Rectal smooth muscle tissue (tissue), 1 donor: Measurements from ENCODE around the gene TEPSIN.

Source experiments
- H3K27ac ChIP-seq: one replicate; pipeline ENCODE4 v1.7.0; 2013; ENCODE audit warnings: low read depth, low read length, inconsistent platforms
- H3K27me3 ChIP-seq: one replicate; pipeline ENCODE4 v1.7.0; 2013; ENCODE audit warnings: low read length; ENCODE audit not compliant: control insufficient read depth, insufficient read depth
- H3K36me3 ChIP-seq: one replicate; pipeline ENCODE4 v1.7.0; 2013; ENCODE audit warnings: low read length; ENCODE audit not compliant: control insufficient read depth, insufficient read depth
- H3K4me1 ChIP-seq: one replicate; pipeline ENCODE4 v1.7.0; 2013; ENCODE audit warnings: low read length; ENCODE audit not compliant: control insufficient read depth, insufficient read depth
- H3K4me3 ChIP-seq: one replicate; pipeline ENCODE4 v1.7.0; 2013; ENCODE audit warnings: low read length
- H3K9ac ChIP-seq: one replicate; pipeline ENCODE4 v1.7.0; 2013; ENCODE audit warnings: low read length

Gene TEPSIN

GRCh38 chr17:81235822-81236740 is 2.8 kb downstream of the TEPSIN start:
- peaks cover 9% of the 10 kb centered on the region for H3K36me3 ChIP-seq
- no peaks in the 10 kb centered on the region for H3K27me3 ChIP-seq
- H3K9ac ChIP-seq = no peak overlapping the region
- no peak overlapping the region for H3K4me3 ChIP-seq
- H3K4me1 ChIP-seq = peaks cover 5% of the 10 kb centered on the region
- H3K27ac ChIP-seq = no peak overlapping the region

- Histone ChIP-seq H3K27me3 (no peaks in the 10 kb centered on the region), H3K4me3 (no peak overlapping the region), H3K27ac (no peak overlapping the region), H3K36me3 (peaks cover 13% of the 10 kb centered on the region), H3K4me1 (peaks cover 5% of the 10 kb centered on the region), H3K9ac (no peak overlapping the region)
These were observed 3.7 kb downstream of the TEPSIN start for GRCh38 chr17:81234940-81235821.

GRCh38 chr17:81234506-81234855 is 4.4 kb downstream of the TEPSIN start:
- no peak overlapping the region for H3K9ac ChIP-seq
- no peak overlapping the region for H3K27ac ChIP-seq
- H3K4me1 ChIP-seq = peaks cover 4% of the 10 kb centered on the region
- H3K4me3 ChIP-seq = no peak overlapping the region
- H3K36me3 ChIP-seq = peaks cover 18% of the 10 kb centered on the region
- no peaks in the 10 kb centered on the region for H3K27me3 ChIP-seq

- H3K27ac ChIP-seq = no peak overlapping the region
- H3K36me3 ChIP-seq = peaks cover 20% of the 10 kb centered on the region
- H3K27me3 ChIP-seq = no peaks in the 10 kb centered on the region
- H3K4me1 ChIP-seq = peaks cover 4% of the 10 kb centered on the region
- no peak overlapping the region for H3K9ac ChIP-seq
- H3K4me3 ChIP-seq = no peak overlapping the region
These were observed 4.9 kb downstream of the TEPSIN start for GRCh38 chr17:81233811-81234505.

GRCh38 chr17:81233316-81233715 is 5.5 kb downstream of the TEPSIN start:
- Histone ChIP-seq H3K27me3 (no peaks in the 10 kb centered on the region), H3K4me3 (no peak overlapping the region), H3K27ac (no peak overlapping the region), H3K4me1 (peaks cover 4% of the 10 kb centered on the region), H3K36me3 (peaks cover 20% of the 10 kb centered on the region), H3K9ac (no peak overlapping the region)

GRCh38 chr17:81232616-81233241 is 6.1 kb downstream of the TEPSIN start:
- Histone ChIP-seq H3K9ac (no peak overlapping the region), H3K4me1 (no peaks in the 10 kb centered on the region), H3K27ac (no peak overlapping the region), H3K4me3 (no peak overlapping the region), H3K27me3 (no peaks in the 10 kb centered on the region), H3K36me3 (peaks cover 20% of the 10 kb centered on the region)

- no peak overlapping the region for H3K4me3 ChIP-seq
- no peaks in the 10 kb centered on the region for H3K4me1 ChIP-seq
- no peak overlapping the region for H3K9ac ChIP-seq
- H3K27me3 ChIP-seq = no peaks in the 10 kb centered on the region
- H3K27ac ChIP-seq = no peak overlapping the region
- H3K36me3 ChIP-seq = peaks cover 20% of the 10 kb centered on the region
These were observed 6.9 kb downstream of the TEPSIN start for GRCh38 chr17:81231766-81232581.

- Histone ChIP-seq H3K36me3 (peaks cover 20% of the 10 kb centered on the region), H3K4me1 (no peaks in the 10 kb centered on the region), H3K9ac (no peak overlapping the region), H3K27ac (no peak overlapping the region), H3K4me3 (no peak overlapping the region), H3K27me3 (no peaks in the 10 kb centered on the region)
These were observed 7.7 kb downstream of the TEPSIN start for GRCh38 chr17:81231121-81231645.

- no peak overlapping the region for H3K9ac ChIP-seq
- no peaks in the 10 kb centered on the region for H3K27me3 ChIP-seq
- no peaks in the 10 kb centered on the region for H3K4me1 ChIP-seq
- no peak overlapping the region for H3K4me3 ChIP-seq
- H3K27ac ChIP-seq = no peak overlapping the region
- peaks cover 20% of the 10 kb centered on the region for H3K36me3 ChIP-seq
These were observed 8.6 kb downstream of the TEPSIN start for GRCh38 chr17:81230043-81230820.

- no peak overlapping the region for H3K4me3 ChIP-seq
- peaks cover 20% of the 10 kb centered on the region for H3K36me3 ChIP-seq
- no peak overlapping the region for H3K27ac ChIP-seq
- H3K4me1 ChIP-seq = no peaks in the 10 kb centered on the region
- no peak overlapping the region for H3K9ac ChIP-seq
- H3K27me3 ChIP-seq = no peaks in the 10 kb centered on the region
These were observed 9.3 kb downstream of the TEPSIN start for GRCh38 chr17:81229666-81229920.
